PC-3 (cell line): ENCODE measurements around the gene LRCH4. TPM values are rescaled to one million over a fixed set of nuclear protein-coding genes. Genes with fewer than 3 reads are reported as not detected.
A peak's percentile ranks its signal among the peaks of the same experiment; 100 is the strongest.

Source experiments
- ATAC-seq: fragments of 200-7000 bp; cut with Tn5 transposase; 2 replicates; pipeline ENCODE4 v1.9.1; 2020; ENCODE audit warnings: mild to moderate bottlenecking, moderate library complexity
- BruUV-seq: library from RNA; stranded (reverse); fragments of 400-500 nt; replicated peaks from 2 replicates; lab custom pipeline; 2021; lab: Mats Ljungman, UMichigan
- CTCF ChIA-PET: fragments of 300-600 bp; sonication (Branson Sonifier 250); formaldehyde crosslinking; loops from one replicate; lab custom pipeline; 2022; ENCODE audit warnings: antibody characterized with exemption; lab: Charles Lee
- POLR2A ChIA-PET: fragments of 300-600 bp; sonication (Branson Sonifier 250); formaldehyde crosslinking; loops from one replicate; lab custom pipeline; 2022; ENCODE audit warnings: antibody characterized with exemption; ENCODE audit not compliant: unreplicated experiment; lab: Charles Lee
- DNase-seq: peaks from one replicate; pipeline ENCODE4 v3.0.0-alpha.2; 2015
- H2AFZ ChIP-seq: fragments of 300-600 bp; sonication (generic); 2 replicates; pipeline ENCODE4 v1.6.0; 2016; ENCODE audit warnings: antibody characterized with exemption, low read length
- H3F3A ChIP-seq: fragments of 300-600 bp; sonication (generic); one replicate; pipeline ENCODE4 v1.6.0; 2017; ENCODE audit warnings: antibody characterized with exemption, low read length, control low read depth, mild to moderate bottlenecking; ENCODE audit not compliant: unreplicated experiment
- H3K27ac ChIP-seq: fragments of 300-600 bp; sonication (generic); 2 replicates; pipeline ENCODE4 v1.5.1; 2016; ENCODE audit warnings: mild to moderate bottlenecking, low read length
- H3K27me3 ChIP-seq: fragments of 300-600 bp; sonication (generic); 2 replicates; pipeline ENCODE4 v1.6.1; 2016; ENCODE audit warnings: low read length, mixed read lengths
- H3K36me3 ChIP-seq: fragments of 300-600 bp; sonication (generic); 2 replicates; pipeline ENCODE4 v1.6.1; 2016; ENCODE audit warnings: low read depth, mixed run types, low read length, mixed read lengths
- H3K4me1 ChIP-seq: fragments of 300-600 bp; sonication (generic); 2 replicates; pipeline ENCODE4 v1.5.1; 2016; ENCODE audit warnings: low read length; ENCODE audit not compliant: insufficient read depth
- H3K4me2 ChIP-seq: fragments of 300-600 bp; sonication (generic); 2 replicates; pipeline ENCODE4 v1.6.0; 2016; ENCODE audit warnings: low read length
- H3K4me3 ChIP-seq: fragments of 300-600 bp; sonication (generic); 2 replicates; pipeline ENCODE4 v1.5.1; 2016; ENCODE audit warnings: mild to moderate bottlenecking, low read length, mixed read lengths
- H3K79me2 ChIP-seq: fragments of 300-600 bp; sonication (generic); 2 replicates; pipeline ENCODE4 v1.6.1; 2017; ENCODE audit warnings: low read length, mixed read lengths
- H3K9ac ChIP-seq: fragments of 300-600 bp; sonication (generic); 2 replicates; pipeline ENCODE4 v1.6.0; 2016; ENCODE audit warnings: mild to moderate bottlenecking, low read length
- H3K9me2 ChIP-seq: fragments of 300-600 bp; sonication (generic); replicated peaks from 2 replicates; pipeline ENCODE4 v1.6.1; 2016; ENCODE audit warnings: mixed run types, low read length, mixed read lengths
- H3K9me3 ChIP-seq: fragments of 300-600 bp; sonication (generic); 2 replicates; pipeline ENCODE4 v1.6.1; 2016; ENCODE audit warnings: low read length, mixed read lengths
- H4K20me1 ChIP-seq: fragments of 300-600 bp; sonication (generic); 2 replicates; pipeline ENCODE4 v1.6.1; 2016; ENCODE audit warnings: low read length, mixed read lengths
- EZH2 ChIP-seq: fragments of 300-600 bp; sonication (generic); IDR thresholded peaks from one replicate; pipeline ENCODE4 v1.6.1; 2017; ENCODE audit warnings: antibody characterized with exemption, mild to moderate bottlenecking, low read length; ENCODE audit not compliant: unreplicated experiment
- EZH2phosphoT487 ChIP-seq: fragments of 300-600 bp; sonication (generic); IDR thresholded peaks from 2 replicates; pipeline ENCODE4 v1.6.1; 2018; ENCODE audit warnings: mild to moderate bottlenecking, antibody characterized with exemption, low read length, borderline replicate concordance
- intact Hi-C: fragments of 100-400 bp; cut with micrococcal nuclease; formaldehyde crosslinking; loops from 2 replicates; pipeline ENCODE4 v1.9.0; 2023
- total RNA-seq: library from RNA; depleted of rRNA; stranded (reverse); fragments of >200 nt; gene quantifications from 2 replicates; pipeline ENCODE4 v1.2.3, GENCODE V29; 2014
- TF ChIP-seq, protein P1 (sequence below): fragments of 300-600 bp; sonication (generic); conservative IDR thresholded peaks from 2 replicates; pipeline ENCODE4 v1.5.1; 2017; ENCODE audit warnings: antibody characterized with exemption, low read depth, mild to moderate bottlenecking, low read length

The LRCH4 gene
- total RNA-seq, 1 experiment from 2014 or later, result 15.6 TPM

- ATAC-seq, result no peak
- Histone ChIP-seq H3K4me1 (peaks cover 23% of the 10 kb centered on the region), H3K36me3 (no peaks in the 10 kb centered on the region), H4K20me1 (no peaks in the 10 kb centered on the region), H3K9me3 (no peaks in the 10 kb centered on the region), H3K4me3 (no peak overlapping the region), H2AFZ (no peak overlapping the region), H3K27me3 (no peaks in the 10 kb centered on the region), H3K9ac (no peak overlapping the region), H3K27ac (no peak overlapping the region), H3K9me2 (no peaks in the 10 kb centered on the region), H3K4me2 (no peak overlapping the region), H3F3A (no peaks in the 10 kb centered on the region), H3K79me2 (no peaks in the 10 kb centered on the region)
- no TSS peak for BruUV-seq
- ChIA-PET POLR2A (no interaction called here), CTCF (no interaction called here)
- TF ChIP-seq, protein P1, sequence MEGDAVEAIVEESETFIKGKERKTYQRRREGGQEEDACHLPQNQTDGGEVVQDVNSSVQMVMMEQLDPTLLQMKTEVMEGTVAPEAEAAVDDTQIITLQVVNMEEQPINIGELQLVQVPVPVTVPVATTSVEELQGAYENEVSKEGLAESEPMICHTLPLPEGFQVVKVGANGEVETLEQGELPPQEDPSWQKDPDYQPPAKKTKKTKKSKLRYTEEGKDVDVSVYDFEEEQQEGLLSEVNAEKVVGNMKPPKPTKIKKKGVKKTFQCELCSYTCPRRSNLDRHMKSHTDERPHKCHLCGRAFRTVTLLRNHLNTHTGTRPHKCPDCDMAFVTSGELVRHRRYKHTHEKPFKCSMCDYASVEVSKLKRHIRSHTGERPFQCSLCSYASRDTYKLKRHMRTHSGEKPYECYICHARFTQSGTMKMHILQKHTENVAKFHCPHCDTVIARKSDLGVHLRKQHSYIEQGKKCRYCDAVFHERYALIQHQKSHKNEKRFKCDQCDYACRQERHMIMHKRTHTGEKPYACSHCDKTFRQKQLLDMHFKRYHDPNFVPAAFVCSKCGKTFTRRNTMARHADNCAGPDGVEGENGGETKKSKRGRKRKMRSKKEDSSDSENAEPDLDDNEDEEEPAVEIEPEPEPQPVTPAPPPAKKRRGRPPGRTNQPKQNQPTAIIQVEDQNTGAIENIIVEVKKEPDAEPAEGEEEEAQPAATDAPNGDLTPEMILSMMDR, result no peak
- TF ChIP-seq EZH2, result no peak
- TF ChIP-seq EZH2phosphoT487, result no peak
- no peak for DNase-seq
- intact Hi-C loops, result no loop called here
These were observed 24.0 kb upstream of the LRCH4 start for GRCh38 chr7:100609958-100610357.

- TF ChIP-seq EZH2, result no peak
- no peak for TF ChIP-seq EZH2phosphoT487
- TF ChIP-seq, protein P1, result no peak
These were observed 21.2 kb upstream of the LRCH4 start for GRCh38 chr7:100607111-100607510.

DNA sequence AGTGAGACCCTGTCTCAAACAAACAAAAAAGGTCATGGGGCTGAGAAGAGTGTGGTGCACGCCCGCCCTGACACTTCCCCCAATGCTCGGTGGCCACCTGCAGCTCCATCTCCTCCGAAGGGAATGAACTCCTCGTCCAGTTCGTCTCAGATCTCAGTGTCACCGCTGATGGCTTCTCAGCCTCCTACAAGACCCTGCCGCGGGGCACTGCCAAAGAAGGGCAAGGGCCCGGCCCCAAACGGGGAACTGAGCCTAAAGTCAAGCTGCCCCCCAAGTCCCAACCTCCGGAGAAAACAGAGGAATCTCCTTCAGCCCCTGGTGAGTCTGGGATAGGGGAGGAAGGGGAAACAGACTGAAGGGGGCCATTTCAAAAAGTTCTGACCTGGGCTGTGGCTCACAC, 20.4 kb upstream of the LRCH4 start:
- no peaks in the 10 kb centered on the region for H3K9me2 ChIP-seq
- ChIA-PET POLR2A (interaction anchor here (0.6 kb wide), 2 partner anchors 9 to 283 kb away, joined by 4 to 42 read pairs; partner anchors contain the start of gene UFSP1), CTCF (no interaction called here)
- H3K4me2 ChIP-seq, result no peak overlapping the region
- no peaks in the 10 kb centered on the region for H3K79me2 ChIP-seq
- no peak for DNase-seq
- H3K9ac ChIP-seq, result no peak overlapping the region
- no peak overlapping the region for H3K4me3 ChIP-seq
- TF ChIP-seq, protein P1, result no peak
- no peak for TF ChIP-seq EZH2phosphoT487
- no peak for TF ChIP-seq EZH2
- H3K9me3 ChIP-seq, result no peaks in the 10 kb centered on the region
- peaks cover 24% of the 10 kb centered on the region for H3K4me1 ChIP-seq
- ATAC-seq, result no peak
- H3K27ac ChIP-seq, result no peak overlapping the region
- no peaks in the 10 kb centered on the region for H3K36me3 ChIP-seq
- no peak overlapping the region for H2AFZ ChIP-seq
- BruUV-seq, result no TSS peak
- intact Hi-C loops, result no loop called here
- H3F3A ChIP-seq, result no peaks in the 10 kb centered on the region
- H4K20me1 ChIP-seq, result no peaks in the 10 kb centered on the region
- H3K27me3 ChIP-seq, result no peaks in the 10 kb centered on the region

More at GRCh38 chr7:100607111-100607510, 21.2 kb upstream of the LRCH4 start:
- CTCF ChIA-PET, result no interaction called here
- POLR2A ChIA-PET, result interaction anchor here (0.6 kb wide), 2 partner anchors 10 to 19 kb away, joined by 3 to 42 read pairs; no protein-coding TSS in a partner anchor
- Histone ChIP-seq H2AFZ (no peak overlapping the region), H3K27ac (no peak overlapping the region), H3K9ac (no peak overlapping the region), H3K27me3 (no peaks in the 10 kb centered on the region), H4K20me1 (no peaks in the 10 kb centered on the region), H3K4me3 (no peak overlapping the region), H3K9me3 (no peaks in the 10 kb centered on the region), H3K9me2 (no peaks in the 10 kb centered on the region), H3F3A (no peaks in the 10 kb centered on the region), H3K36me3 (no peaks in the 10 kb centered on the region), H3K4me1 (peaks cover 24% of the 10 kb centered on the region), H3K79me2 (no peaks in the 10 kb centered on the region), H3K4me2 (no peak overlapping the region)
- peak; percentile 69 for DNase-seq
- no TSS peak for BruUV-seq
- intact Hi-C loops, result no loop called here
- peak; percentile 2; the same call in 1 of the 2 replicates for ATAC-seq
